CD4-positive, CD25-positive, alpha-beta regulatory T cell (primary cell): ENCODE measurements around the gene TUBGCP6. TPM values are rescaled to one million over a fixed set of nuclear protein-coding genes. Genes with fewer than 3 reads are reported as not detected.
A peak's percentile ranks its signal among the peaks of the same experiment; 100 is the strongest.

Experiments
- ATAC-seq, 2 donors: fragments of 150-1000 bp; cut with Tn5 transposase; one replicate each; pipeline ENCODE4 v1.10.0; 2021; ENCODE audit warnings: low read depth in 2 of 2, moderate number of reproducible peaks in 2 of 2, moderate library complexity in 1 of 2
- DNase-seq, 3 donors: peaks; one replicate each; pipeline versions ENCODE4 v3.0.0 to v3.0.0-alpha.2; 2012 to 2022; ENCODE audit warnings: mixed read lengths in 1 of 3
- H3K27ac ChIP-seq: one replicate; pipeline ENCODE4 v1.7.0; 2013; ENCODE audit warnings: mild to moderate bottlenecking, low read length; ENCODE audit not compliant: insufficient read depth, poor library complexity, severe bottlenecking
- H3K27me3 ChIP-seq: one replicate; pipeline ENCODE4 v1.7.0; 2013; ENCODE audit warnings: low read length; ENCODE audit not compliant: control insufficient read depth, insufficient read depth
- H3K36me3 ChIP-seq: one replicate; pipeline ENCODE4 v1.7.0; 2013; ENCODE audit warnings: mild to moderate bottlenecking, low read length, moderate library complexity; ENCODE audit not compliant: control insufficient read depth, insufficient read depth
- H3K4me1 ChIP-seq: 2 replicates; pipeline ENCODE4 v1.7.0; 2013; ENCODE audit warnings: mild to moderate bottlenecking, low read length; ENCODE audit not compliant: insufficient read depth, control insufficient read depth, poor library complexity, severe bottlenecking
- H3K4me3 ChIP-seq: one replicate; pipeline ENCODE4 v1.7.0; 2013; ENCODE audit warnings: low read depth, mild to moderate bottlenecking, low read length, moderate library complexity
- H3K9me3 ChIP-seq, 2 experiments: 1 replicate in 1 of 2; 2 replicates in 1 of 2; pipeline ENCODE4 v1.7.0; 2013; ENCODE audit warnings: low read length in 2 of 2, mild to moderate bottlenecking in 1 of 2, moderate library complexity in 1 of 2; ENCODE audit not compliant: control insufficient read depth in 2 of 2
- H3K27ac Mint-ChIP-seq, 3 donors: one replicate each; pipeline ENCODE4 v1.8.0; 2020 to 2022; ENCODE audit warnings: mild to moderate bottlenecking in 3 of 3, mixed read lengths in 3 of 3, moderate library complexity in 2 of 3
- H3K27me3 Mint-ChIP-seq: one replicate; pipeline ENCODE4 v1.8.0; 2022; ENCODE audit warnings: mild to moderate bottlenecking, mixed read lengths
- H3K36me3 Mint-ChIP-seq: one replicate; pipeline ENCODE4 v1.8.0; 2020; ENCODE audit warnings: mixed read lengths
- H3K4me1 Mint-ChIP-seq, 4 donors: one replicate each; pipeline ENCODE4 v1.8.0; 2020 to 2022; ENCODE audit warnings: mixed read lengths in 4 of 4, mild to moderate bottlenecking in 1 of 4
- H3K4me3 Mint-ChIP-seq, 4 donors: one replicate each; pipeline ENCODE4 v1.8.0; 2020 to 2022; ENCODE audit warnings: mild to moderate bottlenecking in 4 of 4, mixed read lengths in 4 of 4, moderate library complexity in 3 of 4
- H3K9me3 Mint-ChIP-seq, 7 donors: one replicate each; pipeline ENCODE4 v1.8.0; 2020 to 2022; ENCODE audit warnings: mixed read lengths in 7 of 7, mild to moderate bottlenecking in 3 of 7, moderate library complexity in 2 of 7
- polyA plus RNA-seq, 4 donors: library from polyadenylated mRNA; unstranded; fragments of 300-500 nt; fragmentation: Illumina TruSeq; gene quantifications; one replicate each; pipeline ENCODE4 v1.2.3, GENCODE V29; 2021
- total RNA-seq: library from RNA; stranded (reverse); gene quantifications from one replicate; pipeline ENCODE4 v1.2.3, GENCODE V29; 2022

The TUBGCP6 gene
- total and polyA plus RNA-seq, 5 donors from 2014 or later, result 14.0 to 132 (median 14.2) TPM

DNA sequence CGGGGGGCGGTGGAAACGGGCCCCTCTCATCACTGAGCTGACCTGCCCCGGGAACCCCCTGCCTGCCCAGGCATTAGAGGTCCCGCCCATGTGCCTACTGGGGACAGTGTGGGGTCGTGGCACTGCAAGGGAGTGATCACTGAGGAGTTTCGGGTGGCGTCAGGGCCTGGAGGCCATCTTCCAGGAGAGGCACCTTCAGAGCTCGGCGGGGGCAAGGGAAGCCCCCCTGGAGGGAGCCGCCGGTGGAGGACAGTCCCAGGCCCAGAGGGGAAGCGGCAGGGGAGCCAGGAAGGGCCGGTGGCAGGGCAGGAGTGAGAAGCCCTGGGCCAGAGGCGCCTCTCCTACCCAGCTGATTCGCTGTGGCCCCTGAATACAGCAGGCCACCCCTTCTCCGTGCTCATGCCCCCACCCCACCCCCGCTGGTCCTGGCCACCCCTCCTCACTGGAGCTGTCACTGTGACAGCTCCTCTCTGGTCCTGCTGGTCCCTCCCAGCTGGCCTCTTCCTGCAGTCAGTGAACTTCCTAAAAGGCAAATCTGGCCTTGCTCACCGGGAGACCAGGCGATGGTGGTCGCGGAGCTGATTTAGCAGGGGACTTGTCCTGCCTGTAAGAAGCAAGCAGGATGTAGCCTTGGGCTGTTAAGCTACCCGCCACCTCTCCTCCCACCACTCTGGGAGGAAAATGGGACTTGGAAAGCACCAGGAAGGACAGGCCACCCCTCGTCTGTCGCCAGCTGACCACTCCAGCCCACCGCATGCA lies 27.4 kb upstream of the TUBGCP6 start:
- no peak for DNase-seq

DNA sequence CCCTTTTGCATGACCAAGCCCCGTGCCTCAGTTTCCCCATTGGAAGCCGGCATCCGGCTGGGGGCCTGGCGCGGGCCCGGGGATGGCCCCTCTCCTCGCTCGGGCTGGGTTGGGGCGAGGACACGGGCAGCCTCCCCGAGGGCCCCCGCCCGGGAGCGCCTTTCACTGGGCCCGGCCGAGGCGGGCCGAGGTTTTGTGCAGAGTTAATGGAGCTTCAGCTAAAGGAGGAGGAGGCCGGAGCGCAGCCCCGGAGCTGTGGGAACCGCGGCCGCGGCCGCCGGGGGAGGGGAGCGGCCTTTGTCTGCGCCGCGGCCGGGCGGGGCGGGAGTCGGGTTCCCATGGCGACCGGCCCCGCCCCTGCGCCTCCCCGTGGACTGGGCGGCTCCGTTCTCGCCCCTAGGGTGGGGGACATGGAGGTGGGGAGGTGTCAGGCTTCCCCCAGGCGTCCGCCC lies 26.7 kb upstream of the TUBGCP6 start:
- ATAC-seq (peak; percentile 13 to 23), DNase-seq (peak; percentile 34 to 63 (median 55))
- H3K27me3 ChIP-seq, result no peaks in the 10 kb centered on the region
- H3K27me3 Mint-ChIP-seq, result peaks cover 10% of the 10 kb centered on the region
- H3K4me1 ChIP-seq, result peaks cover 34% of the 10 kb centered on the region
- no peaks in the 10 kb centered on the region for H3K9me3 ChIP-seq
- H3K9me3 Mint-ChIP-seq, result no peaks in the 10 kb centered on the region
- H3K27ac Mint-ChIP-seq, result no peak overlapping the region
- H3K36me3 ChIP-seq, result no peaks in the 10 kb centered on the region
- H3K4me3 ChIP-seq, result no peak overlapping the region
- peak overlapping the region in 1 of 4 donors; percentile 84 for H3K4me3 Mint-ChIP-seq
- H3K27ac ChIP-seq, result no peak overlapping the region
- H3K36me3 Mint-ChIP-seq, result no peaks in the 10 kb centered on the region
- peaks cover 0 to 27% (median 4%) of the 10 kb centered on the region in 4 donors for H3K4me1 Mint-ChIP-seq

More for the DNA sequence above, 27.4 kb upstream of the TUBGCP6 start:
- no peak overlapping the region for H3K27ac ChIP-seq
- H3K36me3 ChIP-seq, result no peaks in the 10 kb centered on the region
- H3K4me1 ChIP-seq, result peaks cover 34% of the 10 kb centered on the region
- H3K27ac Mint-ChIP-seq, result no peak overlapping the region
- H3K27me3 Mint-ChIP-seq, result peaks cover 10% of the 10 kb centered on the region
- no peaks in the 10 kb centered on the region for H3K9me3 ChIP-seq
- no peaks in the 10 kb centered on the region for H3K9me3 Mint-ChIP-seq
- no peak overlapping the region for H3K4me3 ChIP-seq
- no peaks in the 10 kb centered on the region for H3K27me3 ChIP-seq
- H3K36me3 Mint-ChIP-seq, result no peaks in the 10 kb centered on the region
- H3K4me3 Mint-ChIP-seq, result peak overlapping the region in 2 of 4 donors; percentile 29 to 81
- ATAC-seq, result no peak
- peaks cover 0 to 27% (median 4%) of the 10 kb centered on the region in 4 donors for H3K4me1 Mint-ChIP-seq

DNA sequence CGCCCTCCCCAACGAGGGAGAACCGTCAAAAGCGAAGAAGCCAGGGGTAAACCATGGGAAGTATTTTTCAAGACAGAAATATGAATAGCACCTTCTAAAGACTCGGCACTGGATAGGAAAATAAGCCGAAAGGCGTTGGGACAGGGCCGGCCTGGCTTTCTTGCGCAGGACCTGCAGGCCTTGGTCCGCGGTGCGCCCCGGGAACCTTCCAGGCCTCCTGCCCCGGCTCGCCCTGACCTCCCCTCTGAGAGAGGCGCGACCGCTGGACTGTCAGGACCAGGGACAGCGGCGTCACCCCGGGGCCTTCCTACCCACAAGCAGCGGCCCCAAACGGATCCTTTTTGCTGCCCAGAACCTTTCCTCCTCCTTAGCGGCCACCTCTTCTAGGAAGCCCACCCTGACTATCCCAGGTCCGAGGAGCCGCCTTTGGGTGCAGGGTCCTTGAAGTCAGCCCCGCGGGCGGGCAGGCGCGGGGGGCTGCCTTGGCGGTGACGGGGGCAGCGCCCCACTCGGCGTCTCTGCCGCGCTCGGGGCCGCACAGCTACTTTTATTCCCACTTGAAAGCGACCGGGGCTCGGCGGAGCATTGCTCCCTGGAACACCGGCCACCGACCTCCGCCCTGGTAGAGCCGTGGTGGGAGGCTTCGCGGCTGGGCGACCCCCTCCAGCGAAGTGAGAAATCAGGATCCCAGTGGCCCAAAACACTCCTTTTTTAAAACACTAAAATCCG lies 26.0 kb upstream of the TUBGCP6 start:
- peaks cover 14% of the 10 kb centered on the region for H3K27me3 Mint-ChIP-seq
- Histone ChIP-seq H3K27me3 (no peaks in the 10 kb centered on the region), H3K27ac (peak overlapping the region; percentile 47), H3K4me1 (peaks cover 34% of the 10 kb centered on the region), H3K36me3 (no peaks in the 10 kb centered on the region), H3K4me3 (no peak overlapping the region), H3K9me3 (no peaks in the 10 kb centered on the region)
- peak; percentile 46 to 48 for ATAC-seq
- DNase-seq, result peak; percentile 56 to 74 (median 66)
- H3K4me3 Mint-ChIP-seq, result peak overlapping the region; percentile 77 to 84 (median 78)
- no peak overlapping the region for H3K27ac Mint-ChIP-seq
- H3K36me3 Mint-ChIP-seq, result no peaks in the 10 kb centered on the region
- peaks cover 0 to 27% (median 4%) of the 10 kb centered on the region in 4 donors for H3K4me1 Mint-ChIP-seq
- H3K9me3 Mint-ChIP-seq, result no peaks in the 10 kb centered on the region

DNA sequence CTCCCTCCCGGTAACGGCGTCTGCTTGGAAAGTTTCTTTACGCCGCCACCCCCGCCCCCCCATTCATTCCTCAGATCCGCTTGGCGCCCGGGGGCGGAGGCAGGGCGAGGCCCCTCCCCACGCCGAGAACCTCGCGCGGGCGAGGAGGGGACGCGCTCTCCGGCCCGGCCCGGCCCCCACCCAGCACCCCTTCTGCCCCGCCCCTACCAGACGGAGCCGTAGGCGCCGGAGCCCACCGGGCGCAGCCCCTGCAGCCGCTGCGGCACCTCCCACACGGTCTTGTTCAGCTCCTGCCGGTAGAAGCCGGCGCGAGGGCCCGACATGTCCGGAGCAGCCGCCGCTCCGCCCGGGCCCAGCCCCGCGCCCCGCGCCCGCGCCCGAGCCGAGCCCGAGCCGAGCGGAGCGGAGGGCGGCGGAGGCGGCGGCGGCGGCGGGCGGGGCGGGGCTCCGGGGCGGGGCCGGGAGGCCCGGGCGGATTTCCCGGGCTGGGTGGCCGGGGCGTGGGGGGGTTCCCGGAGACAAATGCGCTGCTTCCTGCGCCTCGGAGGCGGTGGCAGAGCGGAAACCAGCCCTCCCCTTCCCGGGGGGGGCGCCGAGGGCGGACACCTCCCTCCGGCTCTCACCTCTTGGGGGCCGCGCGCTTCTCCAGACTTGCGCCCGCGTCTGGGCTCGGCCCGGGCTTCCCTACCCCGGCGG lies 25.3 kb upstream of the TUBGCP6 start, which contains the start of gene MAPK11:
Gene MAPK11, minus strand, starts transcription at position 411 of the 696 bp plus-strand sequence. Its CDS starts 88 bp downstream, at position 323.
- Histone ChIP-seq H3K27ac (peak within 1 kb of the TSS; percentile 47), H3K4me1 (peaks cover 34% of the 10 kb centered on the region), H3K27me3 (no peaks in the 10 kb centered on the region), H3K4me3 (no peak within 1 kb of the TSS), H3K9me3 (no peaks in the 10 kb centered on the region), H3K36me3 (no peaks in the 10 kb centered on the region)
- H3K4me3 Mint-ChIP-seq, result peak within 1 kb of the TSS; percentile 78 to 86 (median 82)
- DNase-seq (peak; percentile 67 to 79 (median 71)), ATAC-seq (peak; percentile 65 to 73)
- no peaks in the 10 kb centered on the region for H3K9me3 Mint-ChIP-seq
- H3K27me3 Mint-ChIP-seq, result peaks cover 17% of the 10 kb centered on the region
- peaks cover 0 to 29% (median 4%) of the 10 kb centered on the region in 4 donors for H3K4me1 Mint-ChIP-seq
- no peak within 1 kb of the TSS for H3K27ac Mint-ChIP-seq
- H3K36me3 Mint-ChIP-seq, result no peaks in the 10 kb centered on the region

DNA sequence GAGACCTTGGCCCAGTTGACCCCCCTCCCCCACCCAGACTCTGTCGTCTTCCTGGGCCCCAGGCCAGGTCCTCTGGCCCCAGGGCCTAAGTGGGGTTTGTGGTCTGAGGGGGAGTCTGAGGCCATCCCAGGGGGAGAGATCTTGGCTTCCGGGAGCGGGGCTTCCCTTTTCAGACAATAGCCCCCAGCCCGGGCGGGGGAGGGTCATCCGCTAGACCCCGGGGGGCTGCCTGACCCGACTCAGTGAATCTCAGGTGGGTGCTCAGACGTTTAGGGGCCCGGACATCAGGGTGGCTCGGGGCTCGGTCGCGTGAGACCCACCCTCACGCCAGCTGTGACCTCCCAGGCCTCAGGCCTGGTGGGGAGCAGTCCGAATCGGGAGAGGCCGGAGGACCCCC lies 24.7 kb upstream of the TUBGCP6 start:
- peaks cover 20% of the 10 kb centered on the region for H3K27me3 Mint-ChIP-seq
- no peaks in the 10 kb centered on the region for H3K36me3 Mint-ChIP-seq
- peaks cover 0 to 30% (median 4%) of the 10 kb centered on the region in 4 donors for H3K4me1 Mint-ChIP-seq
- no peak for ATAC-seq
- peak overlapping the region; percentile 52 to 86 (median 72) for H3K4me3 Mint-ChIP-seq
- H3K4me1 ChIP-seq, result peaks cover 34% of the 10 kb centered on the region
- DNase-seq, result no peak
- H3K27me3 ChIP-seq, result no peaks in the 10 kb centered on the region
- no peaks in the 10 kb centered on the region for H3K36me3 ChIP-seq
- H3K27ac Mint-ChIP-seq, result no peak overlapping the region
- no peak overlapping the region for H3K4me3 ChIP-seq
- no peaks in the 10 kb centered on the region for H3K9me3 ChIP-seq
- H3K27ac ChIP-seq, result no peak overlapping the region
- no peaks in the 10 kb centered on the region for H3K9me3 Mint-ChIP-seq

DNA sequence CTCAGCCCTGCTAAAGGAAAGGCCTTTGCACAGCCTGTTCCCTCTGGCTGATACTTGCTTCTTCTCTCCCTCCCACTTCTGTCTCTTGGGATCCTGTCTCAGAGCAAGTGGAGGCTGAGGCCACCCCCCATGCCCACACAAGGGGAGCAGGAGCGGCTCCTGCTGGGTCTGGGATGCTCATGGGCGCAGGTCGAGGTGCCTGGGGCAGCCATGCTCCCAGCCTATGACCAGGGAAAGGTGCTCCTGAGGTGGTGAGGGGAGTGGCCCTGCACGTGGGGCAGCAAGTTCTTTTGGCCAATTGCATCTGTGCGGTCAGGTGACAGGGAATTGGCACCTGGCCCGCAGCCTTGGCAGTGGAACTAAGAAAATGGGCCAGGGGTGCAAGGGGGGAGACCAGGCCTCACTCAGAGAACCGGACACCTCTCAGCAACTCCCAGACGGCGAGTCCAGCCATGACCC lies 23.9 kb upstream of the TUBGCP6 start:
- H3K36me3 Mint-ChIP-seq, result no peaks in the 10 kb centered on the region
- H3K4me3 Mint-ChIP-seq, result peak overlapping the region; percentile 18 to 81 (median 58)
- H3K4me3 ChIP-seq, result no peak overlapping the region
- peaks cover 0 to 26% (median 2%) of the 10 kb centered on the region in 4 donors for H3K4me1 Mint-ChIP-seq
- no peaks in the 10 kb centered on the region for H3K36me3 ChIP-seq
- DNase-seq, result no peak
- no peak overlapping the region for H3K27ac Mint-ChIP-seq
- ATAC-seq, result no peak
- H3K9me3 ChIP-seq, result no peaks in the 10 kb centered on the region
- no peaks in the 10 kb centered on the region for H3K9me3 Mint-ChIP-seq
- no peaks in the 10 kb centered on the region for H3K27me3 ChIP-seq
- H3K4me1 ChIP-seq, result peaks cover 30% of the 10 kb centered on the region
- H3K27me3 Mint-ChIP-seq, result peaks cover 16% of the 10 kb centered on the region
- H3K27ac ChIP-seq, result no peak overlapping the region
